A549 (cell line): Measurements from ENCODE around the gene AMZ1. TPM values are rescaled to one million over a fixed set of nuclear protein-coding genes. Genes with fewer than 3 reads are reported as not detected.

Experiments
- ATAC-seq, 2 experiments: fragments of 200-7000 bp in 1 of 2; fragments of >200 bp in 1 of 2; cut with Nextera tagmentation in 1 of 2; cut with Tn5 transposase in 1 of 2; 3 replicates each; pipeline versions ENCODE4 v1.8.0 to v1.9.1; 2018 to 2020; ENCODE audit warnings: mild to moderate bottlenecking in 1 of 2, moderate library complexity in 1 of 2
- CTCF ChIA-PET: fragments of 300-600 bp; sonication (Branson Sonifier 250); formaldehyde crosslinking; extraction: SDS; loops from one replicate; lab custom pipeline; 2021; ENCODE audit warnings: antibody characterized with exemption, inconsistent platforms; lab: Yijun Ruan, JAX
- POLR2A ChIA-PET: fragments of 350-600 bp; formaldehyde crosslinking; extraction: SDS; loops from one replicate; lab custom pipeline; 2021; ENCODE audit warnings: antibody characterized with exemption, inconsistent platforms; lab: Yijun Ruan, JAX
- DNase-seq, 2 experiments: peaks; one replicate each; pipeline versions ENCODE4 v3.0.0 to v3.0.0-alpha.2; 2011 to 2016; ENCODE audit warnings: low read depth in 1 of 2, low spot score in 1 of 2
- FAIRE-seq: peaks from 2 replicates; lab custom pipeline; 2011; peaks lifted over from hg19 to GRCh38; lab: Jason Lieb, UNC
- H3K27ac ChIP-seq, 2 experiments: fragments of >200 bp; sonication (Bioruptor Twin); formaldehyde crosslinking; 3 replicates each; pipeline ENCODE4 v1.5.1; 2016 to 2017
- H3K4me1 ChIP-seq: fragments of >200 bp; sonication (Bioruptor Twin); formaldehyde crosslinking; 3 replicates; pipeline ENCODE4 v1.6.1; 2016
- H3K4me2 ChIP-seq: fragments of >200 bp; sonication (Bioruptor Twin); formaldehyde crosslinking; 3 replicates; pipeline ENCODE4 v1.6.1; 2016
- H3K4me3 ChIP-seq: fragments of >200 bp; sonication (Bioruptor Twin); formaldehyde crosslinking; 3 replicates; pipeline ENCODE4 v1.5.1; 2016
- H3K9me3 ChIP-seq: fragments of >200 bp; sonication (Bioruptor Twin); formaldehyde crosslinking; 3 replicates; pipeline ENCODE4 v1.6.1; 2016
- ATOH8 ChIP-seq: fragments of 250-450 bp; sonication (Bioruptor Pico); IDR thresholded peaks from 2 replicates; pipeline ENCODE4 v1.5.0; 2020; ENCODE audit warnings: low read depth, mild to moderate bottlenecking, moderate library complexity
- BHLHE40 ChIP-seq: IDR thresholded peaks from 2 replicates; pipeline ENCODE4 v1.6.1; 2012; ENCODE audit warnings: low read depth, low read length, inconsistent platforms
- CBX2 ChIP-seq: fragments of 200-600 bp; sonication (generic); IDR thresholded peaks from 2 replicates; pipeline ENCODE4 v1.6.1; 2016; ENCODE audit warnings: low read depth, mild to moderate bottlenecking, borderline replicate concordance
- CHD4 ChIP-seq: fragments of 200-600 bp; sonication (generic); IDR thresholded peaks from 2 replicates; pipeline ENCODE4 v1.6.1; 2016; ENCODE audit warnings: antibody characterized with exemption, mild to moderate bottlenecking, borderline replicate concordance
- EHF ChIP-seq: fragments of 250-450 bp; sonication (Bioruptor Pico); IDR thresholded peaks from 2 replicates; pipeline ENCODE4 v1.5.0; 2020; ENCODE audit warnings: mild to moderate bottlenecking
- EHMT2 ChIP-seq: fragments of 200-600 bp; sonication (generic); IDR thresholded peaks from 2 replicates; pipeline ENCODE4 v1.6.1; 2016; ENCODE audit warnings: antibody characterized with exemption, low read depth, mild to moderate bottlenecking, moderate library complexity
- FOSL2 ChIP-seq, 2 experiments: fragments of 450-650 bp in 1 of 2; fragments of >200 bp in 1 of 2; sonication (Bioruptor Twin) in 1 of 2; formaldehyde crosslinking; IDR thresholded peaks; 2 replicates each; pipeline versions ENCODE4 v1.5.0 to v1.6.1; 2016 to 2020; ENCODE audit warnings: mild to moderate bottlenecking in 1 of 2, moderate library complexity in 1 of 2
- FOXS1 ChIP-seq: fragments of 250-450 bp; sonication (Bioruptor Pico); IDR thresholded peaks from 2 replicates; pipeline ENCODE4 v1.5.0; 2020; ENCODE audit warnings: mild to moderate bottlenecking, moderate library complexity
- HOXB13 ChIP-seq: fragments of 250-450 bp; sonication (Bioruptor Pico); IDR thresholded peaks from 2 replicates; pipeline ENCODE4 v1.5.0; 2020; ENCODE audit warnings: low read depth, mild to moderate bottlenecking, moderate library complexity
- JUN ChIP-seq, 2 experiments: fragments of >200 bp; sonication (Bioruptor Twin); formaldehyde crosslinking; IDR thresholded peaks; 2 replicates in 1 of 2; 3 replicates in 1 of 2; pipeline ENCODE4 v1.6.1; 2016 to 2017
- KDM1A ChIP-seq: fragments of 200-600 bp; sonication (generic); IDR thresholded peaks from 2 replicates; pipeline ENCODE4 v1.6.1; 2016; ENCODE audit warnings: low read depth, mild to moderate bottlenecking
- NPAS2 ChIP-seq: fragments of 250-450 bp; sonication (Bioruptor Pico); IDR thresholded peaks from 2 replicates; pipeline ENCODE4 v1.8.0; 2022; ENCODE audit warnings: mild to moderate bottlenecking, moderate library complexity, borderline replicate concordance
- NR3C1 ChIP-seq: fragments of >200 bp; sonication (Bioruptor Twin); formaldehyde crosslinking; IDR thresholded peaks from 3 replicates; pipeline ENCODE4 v1.6.1; 2017
- PHF8 ChIP-seq: fragments of 200-600 bp; sonication (generic); IDR thresholded peaks from 2 replicates; pipeline ENCODE4 v1.6.1; 2016; ENCODE audit warnings: low read depth, mild to moderate bottlenecking, antibody characterized with exemption, moderate library complexity, borderline replicate concordance
- RAD21 ChIP-seq, 2 experiments: fragments of >200 bp in 1 of 2; sonication (Bioruptor Twin) in 1 of 2; formaldehyde crosslinking in 1 of 2; IDR thresholded peaks in 1 of 2; conservative IDR thresholded peaks in 1 of 2; 2 replicates in 1 of 2; 3 replicates in 1 of 2; pipeline ENCODE4 v1.6.1; 2012 to 2018; ENCODE audit warnings: inconsistent platforms in 1 of 2
- RARB ChIP-seq: fragments of 250-450 bp; sonication (Bioruptor Pico); IDR thresholded peaks from 2 replicates; pipeline ENCODE4 v1.8.0; 2021; ENCODE audit warnings: mild to moderate bottlenecking, moderate library complexity
- RCOR1 ChIP-seq: fragments of 150-350 bp; IDR thresholded peaks from 2 replicates; pipeline ENCODE4 v1.6.1; 2014; ENCODE audit warnings: antibody characterized with exemption, low read length, low read depth
- RFX5 ChIP-seq: fragments of 450-650 bp; IDR thresholded peaks from 2 replicates; pipeline ENCODE4 v1.7.1; 2014; ENCODE audit warnings: antibody characterized with exemption, mild to moderate bottlenecking, moderate library complexity
- RNF2 ChIP-seq: fragments of 200-600 bp; sonication (generic); IDR thresholded peaks from 2 replicates; pipeline ENCODE4 v1.6.1; 2016; ENCODE audit warnings: low read depth, mild to moderate bottlenecking, antibody characterized with exemption, moderate library complexity, borderline replicate concordance
- SREBF2 ChIP-seq: fragments of 450-650 bp; IDR thresholded peaks from 2 replicates; pipeline ENCODE4 v1.6.1; 2014; ENCODE audit warnings: mild to moderate bottlenecking, moderate library complexity
- ZNF302 ChIP-seq: fragments of 250-450 bp; sonication (Bioruptor Pico); IDR thresholded peaks from 2 replicates; pipeline ENCODE4 v1.9.0; 2021; ENCODE audit warnings: inconsistent platforms, mild to moderate bottlenecking, moderate library complexity
- ZSCAN20 ChIP-seq: fragments of 250-450 bp; sonication (Bioruptor Pico); IDR thresholded peaks from 2 replicates; pipeline ENCODE4 v1.8.0; 2022; ENCODE audit warnings: mild to moderate bottlenecking, moderate library complexity
- WGBS: methylation state at CpG from one replicate; pipeline ENCODE4 v1.1.6; 2017; ENCODE audit errors: missing lambda C conversion rate; 5-methylcytosine and 5-hydroxymethylcytosine counted together
- polyA plus RNA-seq, 4 experiments: library from polyadenylated mRNA; depleted of rRNA in 3 of 4; stranded (reverse); fragments of >200 nt; fragmentation: RNase III in 1 of 4; extraction: RNeasy Plus Mini Kit Qiagen cat#74134 plus additional on column Dnase treatment in 1 of 4; gene quantifications; 2 replicates in 3 of 4; 3 replicates in 1 of 4; pipeline ENCODE4 v1.2.3, GENCODE V29; 2011 to 2017
- TF ChIP-seq, protein P1 (sequence below): IDR thresholded peaks from 2 replicates; pipeline ENCODE4 v1.6.1; 2012; ENCODE audit warnings: low read depth, borderline replicate concordance
- TF ChIP-seq, protein P2 (sequence below): IDR thresholded peaks from 2 replicates; pipeline ENCODE4 v1.6.1; 2012
- TF ChIP-seq, protein P3 (sequence below): IDR thresholded peaks from 2 replicates; pipeline ENCODE4 v1.6.1; 2012

Gene AMZ1
- polyA plus RNA-seq, 2 of the 4 experiments (the other 2 are of a cell fraction) = 0.01 TPM; not detected in 1

DNA sequence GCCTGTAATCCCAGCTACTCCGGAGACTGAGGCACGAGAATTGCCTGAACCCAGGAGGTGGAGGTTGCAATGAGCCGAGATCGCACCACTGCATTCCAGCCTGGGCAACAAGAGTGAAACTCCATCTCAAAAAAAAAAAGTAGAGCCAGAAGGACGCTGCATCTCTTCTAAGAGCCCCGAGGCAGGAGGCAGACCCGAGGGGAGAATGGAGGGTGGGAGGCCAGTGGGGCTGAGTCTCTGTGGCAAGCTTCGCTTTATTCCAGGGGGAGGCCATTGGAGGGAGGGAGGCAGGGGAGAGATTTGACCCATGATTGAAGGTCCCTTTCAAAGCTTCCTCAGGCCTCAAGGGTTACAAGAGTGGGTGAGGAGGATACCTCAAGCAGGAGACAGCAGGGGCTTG lies 37.6 kb upstream of the AMZ1 start:
- H3K27ac ChIP-seq = no peak overlapping the region
- ATAC-seq (no peak), FAIRE-seq (no peak), DNase-seq (no peak)
- ChIA-PET CTCF (interaction anchor here (0.7 to 1.9 kb wide), 2 partner anchors 15 to 20 kb away, joined by 3 to 8 read pairs; no protein-coding TSS in a partner anchor), POLR2A (no interaction called here)
- no peak overlapping the region for H3K4me2 ChIP-seq
- H3K4me3 ChIP-seq = no peak overlapping the region
- H3K4me1 ChIP-seq = 0 out of 3 replicates have a peak, but pooled peaks cover 3% of the 10 kb centered on the region
- no peaks in the 10 kb centered on the region for H3K9me3 ChIP-seq
- TF ChIP-seq FOXS1 (CRISPR knock-in tag) (no peak), BHLHE40 (no peak), KDM1A (no peak), RNF2 (no peak), RAD21 (conservative IDR thresholded peaks at IDR 0.05 in 1 of 2, IDR thresholded peaks at IDR 0.05 in 1 of 2) (no peak), PHF8 (no peak), EHMT2 (no peak), NPAS2 (CRISPR knock-in tag) (no peak), ATOH8 (CRISPR knock-in tag) (no peak), SREBF2 (no peak), EHF (CRISPR knock-in tag) (no peak), RARB (CRISPR knock-in tag) (no peak), RFX5 (no peak), FOSL2 (IDR thresholded peaks at IDR 0.05) (no peak), FOSL2 (CRISPR knock-in tag; IDR thresholded peaks at IDR 0.05) (no peak)
- TF ChIP-seq, protein P1, sequence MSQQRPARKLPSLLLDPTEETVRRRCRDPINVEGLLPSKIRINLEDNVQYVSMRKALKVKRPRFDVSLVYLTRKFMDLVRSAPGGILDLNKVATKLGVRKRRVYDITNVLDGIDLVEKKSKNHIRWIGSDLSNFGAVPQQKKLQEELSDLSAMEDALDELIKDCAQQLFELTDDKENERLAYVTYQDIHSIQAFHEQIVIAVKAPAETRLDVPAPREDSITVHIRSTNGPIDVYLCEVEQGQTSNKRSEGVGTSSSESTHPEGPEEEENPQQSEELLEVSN = no peak
- WGBS = 84% methylated on average over 8 of the region's 8 CpGs

DNA sequence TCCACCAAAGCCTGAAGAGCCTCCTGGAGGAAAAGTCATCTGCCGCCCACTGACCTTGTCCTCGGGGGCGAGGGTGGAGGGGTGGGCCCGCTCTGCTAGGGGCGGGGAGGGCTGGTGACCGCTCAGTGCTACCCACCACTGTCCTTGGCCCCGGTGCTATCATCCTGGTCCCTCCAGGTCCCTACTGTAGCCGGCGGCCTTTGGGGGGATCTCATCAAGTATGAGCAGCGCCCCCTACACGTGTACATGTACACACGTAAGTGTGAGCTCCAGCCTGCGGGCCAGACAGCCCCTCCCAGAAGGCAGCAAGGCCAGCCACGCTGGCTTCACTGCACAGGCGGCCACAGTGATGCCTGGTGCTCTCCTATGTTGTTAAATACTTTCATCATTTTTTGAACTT lies 36.7 kb upstream of the AMZ1 start:
- Histone ChIP-seq H3K27ac (no peak overlapping the region), H3K9me3 (no peaks in the 10 kb centered on the region), H3K4me2 (no peak overlapping the region), H3K4me3 (no peak overlapping the region), H3K4me1 (0 out of 3 replicates have a peak, but pooled peaks cover 3% of the 10 kb centered on the region)
- CTCF ChIA-PET = interaction anchor here (1.2 to 1.9 kb wide), 2 partner anchors 19 to 200 kb away, joined by 4 to 8 read pairs; no protein-coding TSS in a partner anchor
- DNase-seq (no peak), FAIRE-seq (no peak), ATAC-seq (no peak)
- 85% methylated on average over 12 of the region's 15 CpGs for WGBS
- no peak for TF ChIP-seq ATOH8 (CRISPR knock-in tag)
- TF ChIP-seq FOSL2 (IDR thresholded peaks at IDR 0.05) = no peak
- TF ChIP-seq FOSL2 (CRISPR knock-in tag; IDR thresholded peaks at IDR 0.05) = no peak
- TF ChIP-seq ZNF302 (CRISPR knock-in tag) = no peak
- no peak for TF ChIP-seq RCOR1
- no peak for TF ChIP-seq JUN (IDR thresholded peaks at IDR 0.05)
- TF ChIP-seq, protein P2, sequence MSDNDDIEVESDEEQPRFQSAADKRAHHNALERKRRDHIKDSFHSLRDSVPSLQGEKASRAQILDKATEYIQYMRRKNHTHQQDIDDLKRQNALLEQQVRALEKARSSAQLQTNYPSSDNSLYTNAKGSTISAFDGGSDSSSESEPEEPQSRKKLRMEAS = no peak
- no peak for TF ChIP-seq RFX5
- no peak for TF ChIP-seq CHD4
- no peak for TF ChIP-seq NPAS2 (CRISPR knock-in tag)
- TF ChIP-seq CBX2 = no peak
- TF ChIP-seq HOXB13 (CRISPR knock-in tag) = no peak
- TF ChIP-seq ZSCAN20 (CRISPR knock-in tag) = no peak
- TF ChIP-seq, protein P3, sequence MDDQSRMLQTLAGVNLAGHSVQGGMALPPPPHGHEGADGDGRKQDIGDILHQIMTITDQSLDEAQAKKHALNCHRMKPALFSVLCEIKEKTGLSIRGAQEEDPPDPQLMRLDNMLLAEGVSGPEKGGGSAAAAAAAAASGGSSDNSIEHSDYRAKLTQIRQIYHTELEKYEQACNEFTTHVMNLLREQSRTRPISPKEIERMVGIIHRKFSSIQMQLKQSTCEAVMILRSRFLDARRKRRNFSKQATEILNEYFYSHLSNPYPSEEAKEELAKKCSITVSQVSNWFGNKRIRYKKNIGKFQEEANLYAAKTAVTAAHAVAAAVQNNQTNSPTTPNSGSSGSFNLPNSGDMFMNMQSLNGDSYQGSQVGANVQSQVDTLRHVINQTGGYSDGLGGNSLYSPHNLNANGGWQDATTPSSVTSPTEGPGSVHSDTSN = no peak
- no peak for TF ChIP-seq NR3C1
- no peak for TF ChIP-seq KDM1A
- TF ChIP-seq RNF2 = no peak
- POLR2A ChIA-PET = no interaction called here
